Testis (tissue), 2 donors: ENCODE data around the gene HECW1.

Experiments used
- CTCF ChIP-seq, 3 experiments: fragments of 450-650 bp in 2 of 3; fragments of 200-600 bp in 1 of 3; sonication (generic) in 1 of 3; IDR thresholded peaks; one replicate each; pipeline ENCODE4 v1.5.1; 2016 to 2019; ENCODE audit warnings: antibody characterized with exemption in 3 of 3, mild to moderate bottlenecking in 2 of 3, moderate library complexity in 1 of 3
- POLR2A ChIP-seq: fragments of 450-650 bp; IDR thresholded peaks from one replicate; pipeline ENCODE4 v1.6.1; 2017; ENCODE audit warnings: antibody characterized with exemption, mild to moderate bottlenecking, moderate library complexity

- TF ChIP-seq CTCF (IDR thresholded peaks at IDR 0.05) (no peak), POLR2A (no peak)
Observed at GRCh38 chr7:43462836-43463235, 350.4 kb downstream of the HECW1 start.
